IMR-90 (cell line): Measurements from ENCODE around the gene IL4R. TPM values are rescaled to one million over a fixed set of nuclear protein-coding genes. Genes with fewer than 3 reads are reported as not detected.
"Not testable (repeated sequence)": the region's sequence is repeated elsewhere in the genome, so short reads cannot be mapped to it uniquely, and the experiment has no call there.

ENCODE experiments used
- ATAC-seq: fragments of 200-7000 bp; cut with Tn5 transposase; 2 replicates; pipeline ENCODE4 v1.9.1; 2020; ENCODE audit warnings: low read depth, mild to moderate bottlenecking, moderate library complexity
- BruUV-seq: library from RNA; stranded (reverse); fragments of 400-500 nt; replicated peaks from 2 replicates; lab custom pipeline; 2021; lab: Mats Ljungman, UMichigan
- CTCF ChIA-PET: fragments of 300-600 bp; formaldehyde crosslinking; extraction: SDS; loops from one replicate; lab custom pipeline; 2021; ENCODE audit warnings: antibody characterized with exemption; lab: Yijun Ruan, JAX
- POLR2A ChIA-PET: fragments of 300-600 bp; sonication (Branson Sonifier 250); formaldehyde crosslinking; loops from one replicate; lab custom pipeline; 2022; ENCODE audit warnings: antibody characterized with exemption; ENCODE audit not compliant: unreplicated experiment; lab: Charles Lee
- DNase-seq: peaks from one replicate; pipeline ENCODE4 v3.0.0; 2013
- H2AFZ ChIP-seq: replicated peaks from 2 replicates; pipeline ENCODE3; 2013; ENCODE audit warnings: low read length, mild to moderate bottlenecking; ENCODE audit not compliant: poor library complexity
- H2AK5ac ChIP-seq: 2 replicates; pipeline ENCODE4 v1.6.1; 2013; ENCODE audit warnings: low read depth, low read length, inconsistent platforms
- H2AK9ac ChIP-seq: replicated peaks from 2 replicates; pipeline ENCODE3; 2013; ENCODE audit warnings: mild to moderate bottlenecking, low read depth, low read length, moderate library complexity; ENCODE audit not compliant: poor library complexity
- H2BK120ac ChIP-seq: 2 replicates; pipeline ENCODE4 v1.6.1; 2013; ENCODE audit warnings: low read depth, low read length, inconsistent platforms
- H2BK15ac ChIP-seq: 3 replicates; pipeline ENCODE4 v1.6.1; 2013; ENCODE audit warnings: low read depth, low read length, inconsistent platforms
- H2BK20ac ChIP-seq: 2 replicates; pipeline ENCODE4 v1.6.1; 2013; ENCODE audit warnings: low read depth, mild to moderate bottlenecking, inconsistent platforms, low read length, moderate library complexity
- H2BK5ac ChIP-seq: 2 replicates; pipeline ENCODE4 v1.6.1; 2013; ENCODE audit warnings: mild to moderate bottlenecking, low read depth, low read length, inconsistent platforms; ENCODE audit not compliant: poor library complexity, severe bottlenecking
- H3K14ac ChIP-seq: replicated peaks from 2 replicates; pipeline ENCODE4 v1.6.1; 2013; ENCODE audit warnings: low read depth, low read length, inconsistent platforms
- H3K18ac ChIP-seq: 2 replicates; pipeline ENCODE4 v1.6.1; 2013; ENCODE audit warnings: low read depth, low read length, control low read depth
- H3K23ac ChIP-seq: 2 replicates; pipeline ENCODE4 v1.6.1; 2013; ENCODE audit warnings: low read depth, low read length, inconsistent platforms
- H3K27ac ChIP-seq: 2 replicates; pipeline ENCODE4 v1.5.1; 2013; ENCODE audit warnings: mild to moderate bottlenecking, control low read depth, low read length; ENCODE audit not compliant: insufficient read depth
- H3K27me3 ChIP-seq: 2 replicates; pipeline ENCODE4 v1.6.1; 2013; ENCODE audit warnings: low read length; ENCODE audit not compliant: control insufficient read depth, insufficient read depth
- H3K36me3 ChIP-seq: 2 replicates; pipeline ENCODE4 v1.6.1; 2013; ENCODE audit warnings: low read length, mixed read lengths; ENCODE audit not compliant: control insufficient read depth, insufficient read depth
- H3K4ac ChIP-seq: 2 replicates; pipeline ENCODE4 v1.6.1; 2013; ENCODE audit warnings: low read depth, low read length, inconsistent platforms
- H3K4me1 ChIP-seq: 2 replicates; pipeline ENCODE4 v1.6.1; 2013; ENCODE audit warnings: low read length, mixed read lengths; ENCODE audit not compliant: control insufficient read depth, insufficient read depth
- H3K4me2 ChIP-seq: 2 replicates; pipeline ENCODE4 v1.6.1; 2013; ENCODE audit warnings: low read depth, mild to moderate bottlenecking, control low read depth, low read length, moderate library complexity
- H3K4me3 ChIP-seq: 2 replicates; pipeline ENCODE4 v1.5.1; 2013; ENCODE audit warnings: low read depth, mild to moderate bottlenecking, control low read depth, low read length, moderate library complexity; ENCODE audit not compliant: insufficient read depth
- H3K56ac ChIP-seq: 2 replicates; pipeline ENCODE4 v1.6.1; 2013; ENCODE audit warnings: low read length, inconsistent platforms; ENCODE audit not compliant: insufficient read depth; ENCODE audit errors: extremely low read depth
- H3K79me1 ChIP-seq, 2 experiments: 2 replicates each; pipeline ENCODE4 v1.6.1; 2013; ENCODE audit warnings: low read length in 2 of 2, inconsistent platforms in 1 of 2, low read depth in 1 of 2
- H3K9ac ChIP-seq: 2 replicates; pipeline ENCODE4 v1.6.1; 2013; ENCODE audit warnings: low read depth, low read length, control low read depth
- H3K9me1 ChIP-seq: 2 replicates; pipeline ENCODE4 v1.6.1; 2013; ENCODE audit warnings: low read length, inconsistent platforms; ENCODE audit not compliant: insufficient read depth
- H3K9me3 ChIP-seq: 2 replicates; pipeline ENCODE4 v1.6.1; 2013; ENCODE audit warnings: low read length; ENCODE audit not compliant: control insufficient read depth, insufficient read depth
- H4K20me1 ChIP-seq: 2 replicates; pipeline ENCODE4 v1.6.1; 2013; ENCODE audit warnings: low read length, inconsistent platforms; ENCODE audit not compliant: insufficient read depth
- H4K5ac ChIP-seq: 2 replicates; pipeline ENCODE4 v1.6.1; 2013; ENCODE audit warnings: mild to moderate bottlenecking, low read depth, low read length, control low read depth
- H4K8ac ChIP-seq, 2 experiments: 2 replicates each; pipeline ENCODE4 v1.6.1; 2013; ENCODE audit warnings: low read depth in 2 of 2, low read length in 2 of 2, control low read depth in 1 of 2, inconsistent platforms in 1 of 2
- H4K91ac ChIP-seq: 2 replicates; pipeline ENCODE4 v1.6.1; 2013; ENCODE audit warnings: low read depth, low read length, inconsistent platforms; ENCODE audit not compliant: insufficient read depth
- WGBS, 2 experiments: methylation state at CpG; one replicate each; pipeline versions ENCODE4 v1.1.5 to v1.1.7; 2013; ENCODE audit warnings: missing lambda C conversion rate in 2 of 2; ENCODE audit not compliant: insufficient read length in 1 of 2; ENCODE audit errors: extremely low coverage in 2 of 2; 5-methylcytosine and 5-hydroxymethylcytosine counted together
- dilution Hi-C: fragments of 300-500 bp; cut with HindIII; formaldehyde crosslinking; loops from one replicate; pipeline ENCODE4 v1.14.3; 2018; ENCODE audit warnings: low sequenced_read_pairs; ENCODE audit not compliant: unreplicated experiment
- in situ Hi-C: fragments of 300-500 bp; cut with MboI; formaldehyde crosslinking; loops from 3 replicates; pipeline ENCODE4 v1.14.3; 2019; ENCODE audit warnings: low sequenced_read_pairs, inconsistent platforms, mixed read lengths
- intact Hi-C: fragments of 100-400 bp; cut with micrococcal nuclease; formaldehyde crosslinking; loops from 2 replicates; pipeline ENCODE4 v1.10.0; 2022
- polyA plus RNA-seq, 3 experiments: library from polyadenylated mRNA; depleted of rRNA; stranded (reverse); fragments of >200 nt; gene quantifications; 2 replicates each; pipeline ENCODE4 v1.2.3, GENCODE V29; 2012; ENCODE audit warnings: low replicate concordance in 1 of 3
- total RNA-seq: library from RNA; depleted of rRNA; stranded (reverse); fragments of >200 nt; gene quantifications from 2 replicates; pipeline ENCODE4 v1.2.3, GENCODE V29; 2012

IL4R gene
- total and polyA plus RNA-seq, 2 of the 4 experiments (the other 2 are of a cell fraction), result 6.3 to 18.7 TPM

- H3K9me3 ChIP-seq, H2BK5ac ChIP-seq, DNase-seq, H2AK5ac ChIP-seq, H3K4me3 ChIP-seq, ATAC-seq, H2BK120ac ChIP-seq, H3K36me3 ChIP-seq, H3K27ac ChIP-seq, H2BK15ac ChIP-seq, H2AK9ac ChIP-seq, H3K4me2 ChIP-seq, H4K91ac ChIP-seq, H4K5ac ChIP-seq, H2AFZ ChIP-seq, H3K18ac ChIP-seq, H3K56ac ChIP-seq, H4K20me1 ChIP-seq, H3K9ac ChIP-seq, BruUV-seq, H3K23ac ChIP-seq, dilution Hi-C loops, H3K14ac ChIP-seq, H4K8ac ChIP-seq, H3K27me3 ChIP-seq, H2BK20ac ChIP-seq, H3K79me1 ChIP-seq, intact Hi-C loops, H3K4ac ChIP-seq: not testable (repeated sequence)
- POLR2A ChIA-PET, result interaction anchor here (0.6 kb wide), 1 partner anchor 157 kb away, joined by 3 read pairs; no protein-coding TSS in a partner anchor
- CTCF ChIA-PET, result interaction anchor here (0.6 kb wide), 1 partner anchor 71 kb away, joined by 3 read pairs; no protein-coding TSS in a partner anchor
- Histone ChIP-seq H3K4me1 (peaks cover 11% of the 10 kb centered on the region), H3K9me1 (peaks cover 12% of the 10 kb centered on the region)
- WGBS, 2 experiments, result 88% methylated on average over 4 of the region's 15 CpGs; no CpG with 5 or more reads in 1 of the 2 experiments
- in situ Hi-C loops, result loop anchor here (25.0 kb wide), 1 partner anchor 1561 kb away; no protein-coding TSS in a partner anchor
Measured at GRCh38 chr16:27398341-27398893, 84.6 kb downstream of the IL4R start.
